GM13977 (cell line): ENCODE measurements around the gene PPM1H.

Experiments
- DNase-seq: peaks from one replicate; pipeline ENCODE4 v3.0.0; 2012; ENCODE audit warnings: low spot score
- in situ Hi-C: fragments of 300-500 bp; cut with MboI; formaldehyde crosslinking; loops from one replicate; pipeline ENCODE4 v1.12.0; 2022; ENCODE audit warnings: low sequenced_read_pairs, low pct_unique_long_range_greater_than_20kb, mixed read lengths, inconsistent platforms; ENCODE audit not compliant: unreplicated experiment
- TF ChIP-seq, protein P1 (sequence below): IDR thresholded peaks from 2 replicates; pipeline ENCODE4 v1.5.1; 2012; ENCODE audit warnings: mild to moderate bottlenecking, control low read depth; ENCODE audit not compliant: insufficient read depth; ENCODE audit errors: extremely low read depth, missing control alignments

PPM1H gene

DNA sequence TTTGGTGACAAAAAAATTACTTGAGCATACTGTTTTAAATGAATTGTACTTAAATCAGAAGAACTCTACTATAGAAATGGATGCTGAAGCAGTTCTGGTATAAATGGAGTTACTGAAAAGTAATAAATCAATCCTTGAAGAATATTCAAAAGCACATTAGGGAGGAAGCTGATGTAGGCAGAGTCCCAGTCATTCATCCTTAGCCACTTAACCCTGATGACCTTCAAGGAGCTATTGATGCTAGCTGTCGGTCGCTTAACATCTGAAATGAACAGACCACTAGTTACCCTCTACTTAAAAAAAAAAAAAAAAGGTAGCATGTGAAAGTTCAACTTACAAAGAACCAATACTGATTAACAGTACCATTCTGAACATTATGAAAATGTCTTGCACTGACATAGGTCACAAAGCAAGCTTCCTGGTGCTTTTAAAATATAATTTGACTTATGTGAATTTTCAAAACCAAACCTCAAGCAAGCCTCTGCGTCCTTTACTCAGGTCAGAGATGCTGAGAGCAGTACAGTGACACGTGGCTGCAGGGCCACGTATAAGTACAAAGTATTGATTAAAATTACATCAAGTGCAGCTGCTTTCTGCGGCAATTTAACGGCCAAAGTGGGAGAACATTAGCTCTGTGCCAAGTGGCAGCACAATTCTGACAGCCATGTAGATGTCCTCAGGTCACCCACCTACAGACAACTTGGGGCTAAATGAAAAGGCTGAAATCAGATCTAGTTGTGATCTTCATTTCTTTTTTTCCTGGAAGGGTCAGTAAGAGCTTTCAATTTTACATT is 18.1 kb downstream of the PPM1H start:
- DNase-seq, result no peak
- TF ChIP-seq, protein P1, sequence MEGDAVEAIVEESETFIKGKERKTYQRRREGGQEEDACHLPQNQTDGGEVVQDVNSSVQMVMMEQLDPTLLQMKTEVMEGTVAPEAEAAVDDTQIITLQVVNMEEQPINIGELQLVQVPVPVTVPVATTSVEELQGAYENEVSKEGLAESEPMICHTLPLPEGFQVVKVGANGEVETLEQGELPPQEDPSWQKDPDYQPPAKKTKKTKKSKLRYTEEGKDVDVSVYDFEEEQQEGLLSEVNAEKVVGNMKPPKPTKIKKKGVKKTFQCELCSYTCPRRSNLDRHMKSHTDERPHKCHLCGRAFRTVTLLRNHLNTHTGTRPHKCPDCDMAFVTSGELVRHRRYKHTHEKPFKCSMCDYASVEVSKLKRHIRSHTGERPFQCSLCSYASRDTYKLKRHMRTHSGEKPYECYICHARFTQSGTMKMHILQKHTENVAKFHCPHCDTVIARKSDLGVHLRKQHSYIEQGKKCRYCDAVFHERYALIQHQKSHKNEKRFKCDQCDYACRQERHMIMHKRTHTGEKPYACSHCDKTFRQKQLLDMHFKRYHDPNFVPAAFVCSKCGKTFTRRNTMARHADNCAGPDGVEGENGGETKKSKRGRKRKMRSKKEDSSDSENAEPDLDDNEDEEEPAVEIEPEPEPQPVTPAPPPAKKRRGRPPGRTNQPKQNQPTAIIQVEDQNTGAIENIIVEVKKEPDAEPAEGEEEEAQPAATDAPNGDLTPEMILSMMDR, result no peak
- in situ Hi-C loops, result no loop called here

DNA sequence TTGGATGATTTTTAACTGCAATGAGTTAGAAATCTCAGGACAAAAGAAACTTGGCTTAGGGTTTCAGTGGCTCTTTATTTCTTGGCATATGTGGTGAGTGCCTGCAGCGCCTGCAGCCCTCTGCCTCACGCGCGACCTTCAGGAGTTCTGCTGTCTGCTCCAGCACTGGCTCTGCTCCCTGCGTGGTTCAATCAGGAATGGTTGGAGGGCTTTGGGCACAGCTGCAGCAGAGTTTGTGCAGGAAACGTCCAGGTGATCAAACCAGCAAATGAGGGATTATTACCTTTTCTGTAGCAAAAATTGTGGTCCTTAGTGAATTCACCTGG is 19.8 kb downstream of the PPM1H start:
- DNase-seq, result no peak
- TF ChIP-seq, protein P1, result no peak
- in situ Hi-C loops, result no loop called here

DNA sequence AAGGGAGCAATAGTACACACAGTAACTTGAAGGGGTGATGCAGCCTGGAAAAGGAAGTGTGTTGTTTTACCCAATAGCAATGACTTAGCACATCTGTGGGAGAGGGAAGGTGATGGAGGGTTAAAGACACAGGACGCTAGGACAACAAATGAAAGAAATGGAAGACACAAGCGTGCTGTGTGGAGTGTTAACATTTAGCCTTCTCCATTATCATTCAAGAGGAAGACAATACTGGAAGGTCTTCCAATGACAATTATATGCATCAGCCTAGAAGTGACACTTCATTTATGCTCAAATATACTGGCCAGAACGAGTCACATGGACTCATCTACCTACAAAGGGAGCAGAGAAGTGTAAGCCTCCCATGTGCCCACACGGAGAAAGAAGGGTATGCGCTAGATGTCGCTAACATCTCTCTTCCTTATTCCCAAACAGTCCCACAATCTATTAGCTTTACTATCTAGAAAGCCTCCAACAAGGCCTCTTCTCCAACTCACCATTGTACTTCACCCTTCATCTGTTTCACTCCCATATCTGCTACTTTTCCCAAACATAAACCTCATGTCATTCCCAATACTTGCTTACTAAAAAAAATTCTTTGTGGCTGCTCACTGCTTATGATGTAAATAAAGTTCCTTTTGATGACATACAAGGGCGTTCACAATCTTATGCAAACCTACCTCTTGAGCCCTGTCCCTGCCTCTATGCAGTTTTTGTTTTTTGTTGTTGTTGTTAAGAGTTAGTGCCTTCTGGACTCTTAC is 20.3 kb downstream of the PPM1H start:
- TF ChIP-seq, protein P1, result no peak
- no peak for DNase-seq
- in situ Hi-C loops, result no loop called here

DNA sequence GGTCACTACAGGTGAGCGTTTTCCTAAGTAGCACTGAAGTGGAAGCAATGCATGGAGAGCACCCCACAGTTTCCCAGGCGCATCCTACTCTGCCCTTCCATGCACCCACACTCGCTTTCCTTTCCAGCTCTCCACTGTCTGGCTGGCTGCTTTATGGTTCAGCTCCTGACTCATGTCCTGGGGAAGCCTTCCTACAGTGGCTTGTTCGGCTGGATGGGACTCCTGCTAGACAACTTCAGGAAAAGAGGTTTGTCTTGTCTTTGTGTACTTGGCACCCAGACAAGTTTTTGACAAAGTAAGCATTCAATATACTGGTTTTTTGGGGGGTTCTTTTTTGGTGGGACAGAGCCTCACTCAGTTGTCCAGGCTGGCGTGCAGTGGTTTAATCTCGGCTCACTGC is 21.6 kb downstream of the PPM1H start:
- TF ChIP-seq, protein P1, result no peak
- DNase-seq, result no peak
- in situ Hi-C loops, result no loop called here

DNA sequence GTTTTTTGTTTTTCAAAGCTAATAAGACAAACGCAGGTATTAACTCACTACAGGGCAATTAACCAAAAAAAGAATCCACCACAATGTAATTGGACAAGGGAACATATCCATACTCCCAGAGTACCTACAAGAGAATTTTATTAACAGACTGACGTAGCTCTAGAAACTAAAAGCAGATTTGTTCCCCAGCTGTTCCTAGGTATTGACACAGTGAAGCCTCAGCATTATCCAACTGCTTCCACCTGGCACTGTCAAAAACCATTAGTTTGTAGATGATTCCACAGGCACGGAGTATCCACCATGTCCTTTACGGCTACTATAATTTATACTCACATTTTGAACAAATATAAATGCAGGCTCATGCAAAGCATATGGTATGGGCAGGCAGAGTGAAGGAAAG is 22.3 kb downstream of the PPM1H start:
- no peak for DNase-seq
- in situ Hi-C loops, result no loop called here
- TF ChIP-seq, protein P1, result no peak

DNA sequence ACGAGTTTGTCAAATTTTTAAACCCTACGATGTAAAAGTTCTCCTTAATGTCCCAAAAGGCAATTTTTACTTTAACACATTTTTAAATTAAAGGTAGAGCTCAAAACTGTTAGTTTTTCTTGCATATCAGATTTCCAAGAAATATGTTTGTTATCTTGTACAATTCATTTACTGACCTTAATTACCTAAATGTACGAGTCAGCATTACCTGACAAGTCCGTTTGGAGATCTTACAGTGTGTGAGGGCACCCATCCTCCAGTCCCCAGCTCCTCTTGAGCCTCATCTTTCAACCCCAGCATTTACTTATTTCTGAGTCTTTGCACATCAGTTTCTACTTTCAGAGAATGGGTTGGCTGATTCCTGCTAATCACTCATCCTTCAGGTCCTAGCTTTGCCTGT is 23.7 kb downstream of the PPM1H start:
- in situ Hi-C loops, result no loop called here
- no peak for DNase-seq

More for the DNA sequence above, 23.7 kb downstream of the PPM1H start:
- TF ChIP-seq, protein P1, result no peak
